H9 (cell line): ENCODE measurements around the gene PRDM5. TPM values are rescaled to one million over a fixed set of nuclear protein-coding genes. Genes with fewer than 3 reads are reported as not detected.

Experiments used
- DNase-seq: peaks from one replicate; pipeline ENCODE4 v3.0.0-alpha.2; 2017
- H2AFZ ChIP-seq: one replicate; pipeline ENCODE4 v1.6.1; 2013; ENCODE audit warnings: mild to moderate bottlenecking, low read length, control low read depth, moderate library complexity
- H2AK5ac ChIP-seq: 2 replicates; pipeline ENCODE4 v1.6.1; 2013; ENCODE audit warnings: low read length, control low read depth, mixed read lengths; ENCODE audit not compliant: insufficient read length
- H2BK120ac ChIP-seq: one replicate; pipeline ENCODE4 v1.6.1; 2013; ENCODE audit warnings: low read depth, mild to moderate bottlenecking, low read length, control low read depth, inconsistent platforms; ENCODE audit not compliant: poor library complexity, severe bottlenecking
- H2BK12ac ChIP-seq: 2 replicates; pipeline ENCODE4 v1.6.1; 2013; ENCODE audit warnings: low read length, control low read depth, mixed read lengths, low read depth; ENCODE audit not compliant: insufficient read length
- H2BK15ac ChIP-seq: 2 replicates; pipeline ENCODE4 v1.6.1; 2013; ENCODE audit warnings: low read depth, low read length, control low read depth
- H2BK20ac ChIP-seq: one replicate; pipeline ENCODE4 v1.6.1; 2013; ENCODE audit warnings: low read depth, mild to moderate bottlenecking, low read length, control low read depth, inconsistent platforms; ENCODE audit not compliant: poor library complexity, severe bottlenecking
- H2BK5ac ChIP-seq: 2 replicates; pipeline ENCODE4 v1.6.1; 2013; ENCODE audit warnings: low read length, control low read depth, mixed read lengths; ENCODE audit not compliant: insufficient read length
- H3K14ac ChIP-seq: 2 replicates; pipeline ENCODE4 v1.6.1; 2013; ENCODE audit warnings: low read length, control low read depth; ENCODE audit not compliant: insufficient read depth
- H3K18ac ChIP-seq: 2 replicates; pipeline ENCODE4 v1.6.1; 2013; ENCODE audit warnings: low read depth, mild to moderate bottlenecking, mixed read lengths, low read length, control low read depth; ENCODE audit not compliant: insufficient read length
- H3K23ac ChIP-seq: 2 replicates; pipeline ENCODE4 v1.6.1; 2013; ENCODE audit warnings: low read length, control low read depth, mixed read lengths, low read depth; ENCODE audit not compliant: insufficient read length
- H3K23me2 ChIP-seq: 2 replicates; pipeline ENCODE4 v1.6.1; 2013; ENCODE audit warnings: low read depth, mild to moderate bottlenecking, mixed read lengths, low read length, control low read depth; ENCODE audit not compliant: insufficient read length, poor library complexity, severe bottlenecking
- H3K27ac ChIP-seq: 2 replicates; pipeline ENCODE4 v1.5.1; 2013; ENCODE audit warnings: low read length, control low read depth, mixed read lengths, low read depth; ENCODE audit not compliant: insufficient read length
- H3K27me3 ChIP-seq: 2 replicates; pipeline ENCODE4 v1.6.1; 2013; ENCODE audit warnings: low read length, control low read depth, inconsistent platforms; ENCODE audit not compliant: insufficient read depth
- H3K4ac ChIP-seq: 2 replicates; pipeline ENCODE4 v1.6.1; 2013; ENCODE audit warnings: low read depth, mild to moderate bottlenecking, control low read depth, inconsistent platforms, low read length, moderate library complexity
- H3K4me1 ChIP-seq: 2 replicates; pipeline ENCODE4 v1.6.1; 2013; ENCODE audit warnings: low read length, control low read depth, inconsistent platforms; ENCODE audit not compliant: insufficient read depth
- H3K4me2 ChIP-seq: 2 replicates; pipeline ENCODE4 v1.6.1; 2013; ENCODE audit warnings: low read length, control low read depth, mixed read lengths; ENCODE audit not compliant: insufficient read length, insufficient read depth
- H3K56ac ChIP-seq: 2 replicates; pipeline ENCODE4 v1.6.1; 2013; ENCODE audit warnings: low read depth, mild to moderate bottlenecking, mixed read lengths, low read length, control low read depth; ENCODE audit not compliant: insufficient read length
- H3K79me1 ChIP-seq: 2 replicates; pipeline ENCODE4 v1.6.1; 2013; ENCODE audit warnings: low read depth, mild to moderate bottlenecking, moderate library complexity, low read length, control low read depth, inconsistent platforms; ENCODE audit not compliant: insufficient read depth, poor library complexity, severe bottlenecking
- H3K79me2 ChIP-seq: 2 replicates; pipeline ENCODE4 v1.6.1; 2013; ENCODE audit warnings: low read length, control low read depth, inconsistent platforms; ENCODE audit not compliant: insufficient read depth
- H3K9ac ChIP-seq: 2 replicates; pipeline ENCODE4 v1.6.1; 2013; ENCODE audit warnings: low read length, control low read depth, mixed read lengths; ENCODE audit not compliant: insufficient read length; ENCODE audit errors: extremely low read depth
- H3K9me3 ChIP-seq: one replicate; pipeline ENCODE4 v1.6.1; 2013; ENCODE audit warnings: low read depth, low read length, inconsistent platforms; ENCODE audit not compliant: control insufficient read depth
- H3T11ph ChIP-seq: one replicate; pipeline ENCODE4 v1.6.1; 2013; ENCODE audit warnings: mild to moderate bottlenecking, low read length, control low read depth, inconsistent platforms
- H4K20me1 ChIP-seq: one replicate; pipeline ENCODE4 v1.6.1; 2013; ENCODE audit not compliant: control insufficient read depth, insufficient read length, insufficient read depth
- H4K5ac ChIP-seq: 2 replicates; pipeline ENCODE4 v1.6.1; 2013; ENCODE audit warnings: low read depth, mild to moderate bottlenecking, mixed read lengths, low read length, control low read depth; ENCODE audit not compliant: insufficient read length
- H4K8ac ChIP-seq: replicated peaks from 2 replicates; pipeline ENCODE4 v1.6.1; 2013; ENCODE audit warnings: low read length, control low read depth, mixed read lengths, low read depth; ENCODE audit not compliant: insufficient read length
- H4K91ac ChIP-seq: 2 replicates; pipeline ENCODE4 v1.6.1; 2013; ENCODE audit warnings: low read depth, mild to moderate bottlenecking, moderate library complexity, mixed read lengths, low read length, control low read depth; ENCODE audit not compliant: insufficient read length
- H3K27ac Mint-ChIP-seq, 3 experiments: 2 replicates in 2 of 3; 3 replicates in 1 of 3; pipeline ENCODE4 v1.8.0; 2020 to 2021; ENCODE audit warnings: mixed read lengths in 3 of 3, mild to moderate bottlenecking in 1 of 3, moderate library complexity in 1 of 3
- H3K27me3 Mint-ChIP-seq: 2 replicates; pipeline ENCODE4 v1.8.0; 2021; ENCODE audit warnings: low read depth, mild to moderate bottlenecking, moderate library complexity, mixed read lengths
- H3K36me3 Mint-ChIP-seq, 3 experiments: 2 replicates in 2 of 3; 3 replicates in 1 of 3; pipeline ENCODE4 v1.8.0; 2020 to 2021; ENCODE audit warnings: low read depth in 3 of 3, mixed read lengths in 3 of 3; ENCODE audit not compliant: insufficient read depth in 1 of 3
- H3K4me1 Mint-ChIP-seq, 2 experiments: 2 replicates each; pipeline ENCODE4 v1.8.0; 2020; ENCODE audit warnings: mixed read lengths in 2 of 2
- H3K4me3 Mint-ChIP-seq, 2 experiments: 2 replicates in 1 of 2; 3 replicates in 1 of 2; pipeline ENCODE4 v1.8.0; 2020 to 2021; ENCODE audit warnings: mild to moderate bottlenecking in 2 of 2, mixed read lengths in 2 of 2, moderate library complexity in 1 of 2
- H3K9me3 Mint-ChIP-seq, 2 experiments: 2 replicates in 1 of 2; 3 replicates in 1 of 2; pipeline ENCODE4 v1.8.0; 2020; ENCODE audit warnings: mild to moderate bottlenecking in 2 of 2, mixed read lengths in 2 of 2, moderate library complexity in 1 of 2
- WGBS: extraction: QIAGEN DNeasy Blood & Tissue Kit; methylation state at CpG from one replicate; pipeline ENCODE4 v1.1.7; 2013; ENCODE audit warnings: missing lambda C conversion rate, low lambda C conversion rate, mixed read lengths; ENCODE audit not compliant: insufficient read length; ENCODE audit errors: extremely low coverage; 5-methylcytosine and 5-hydroxymethylcytosine counted together
- total RNA-seq: library from RNA; stranded (reverse); gene quantifications from 2 replicates; pipeline ENCODE4 v1.2.1, GENCODE V29; 2021
- TF ChIP-seq, protein P1 (sequence below): fragments of 200-600 bp; sonication (generic); conservative IDR thresholded peaks from 3 replicates; pipeline ENCODE4 v1.8.0; 2021; ENCODE audit warnings: antibody characterized with exemption, mild to moderate bottlenecking

The PRDM5 gene
- total RNA-seq, 1 experiment from 2014 or later: 21.7 TPM

DNA sequence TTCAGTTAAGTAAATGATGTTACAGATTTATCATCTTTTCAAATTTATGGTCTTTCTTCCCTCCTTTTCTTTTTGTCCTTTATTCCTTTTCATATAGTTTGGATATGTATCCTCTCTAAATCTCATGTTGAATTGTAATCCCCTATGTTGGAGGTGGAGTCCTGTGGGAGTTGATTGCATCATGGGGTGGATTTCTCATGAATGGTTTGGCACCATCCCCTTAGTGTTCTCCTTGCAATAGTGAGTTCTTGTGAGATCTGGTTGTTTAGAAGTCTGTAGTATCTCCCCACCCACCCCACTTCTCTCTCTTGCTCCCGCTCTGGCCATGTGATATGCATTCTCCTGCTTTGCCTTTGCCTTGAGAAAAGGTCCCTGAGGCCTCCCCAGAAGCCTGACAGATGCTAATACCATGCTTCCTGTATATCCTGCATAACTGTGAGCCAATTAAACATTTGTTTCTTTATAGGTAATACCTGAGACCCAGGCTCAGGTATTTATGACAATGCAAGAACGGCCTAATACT, 236.7 kb downstream of the PRDM5 start:
- no CpG with 5 or more reads among the region's 2 CpGs for WGBS

More for the DNA sequence above, 236.7 kb downstream of the PRDM5 start:
- Histone ChIP-seq H3K56ac (no peak overlapping the region), H2AFZ (no peak overlapping the region), H3K4me1 (no peaks in the 10 kb centered on the region), H2BK20ac (no peak overlapping the region), H2BK15ac (no peak overlapping the region), H3K9me3 (no peaks in the 10 kb centered on the region), H2BK5ac (no peak overlapping the region), H2BK120ac (no peak overlapping the region), H4K5ac (no peak overlapping the region), H3K27ac (no peak overlapping the region), H4K91ac (no peak overlapping the region), H3K79me2 (no peaks in the 10 kb centered on the region), H4K20me1 (no peaks in the 10 kb centered on the region), H3K4ac (no peak overlapping the region), H3K14ac (no peak overlapping the region), H3K79me1 (no peaks in the 10 kb centered on the region), H3K18ac (no peak overlapping the region), H3K27me3 (no peaks in the 10 kb centered on the region), H3K23ac (no peak overlapping the region), H2BK12ac (no peak overlapping the region), H3K4me2 (no peak overlapping the region), H2AK5ac (no peak overlapping the region), H4K8ac (no peak overlapping the region), H3K23me2 (no peaks in the 10 kb centered on the region), H3K9ac (no peak overlapping the region), H3T11ph (no peak overlapping the region)
- no peak overlapping the region for H3K4me3 Mint-ChIP-seq
- H3K9me3 Mint-ChIP-seq: no peaks in the 10 kb centered on the region
- H3K27me3 Mint-ChIP-seq: no peaks in the 10 kb centered on the region
- no peak overlapping the region for H3K27ac Mint-ChIP-seq
- H3K36me3 Mint-ChIP-seq: no peaks in the 10 kb centered on the region
- no peak for DNase-seq
- TF ChIP-seq, protein P1, sequence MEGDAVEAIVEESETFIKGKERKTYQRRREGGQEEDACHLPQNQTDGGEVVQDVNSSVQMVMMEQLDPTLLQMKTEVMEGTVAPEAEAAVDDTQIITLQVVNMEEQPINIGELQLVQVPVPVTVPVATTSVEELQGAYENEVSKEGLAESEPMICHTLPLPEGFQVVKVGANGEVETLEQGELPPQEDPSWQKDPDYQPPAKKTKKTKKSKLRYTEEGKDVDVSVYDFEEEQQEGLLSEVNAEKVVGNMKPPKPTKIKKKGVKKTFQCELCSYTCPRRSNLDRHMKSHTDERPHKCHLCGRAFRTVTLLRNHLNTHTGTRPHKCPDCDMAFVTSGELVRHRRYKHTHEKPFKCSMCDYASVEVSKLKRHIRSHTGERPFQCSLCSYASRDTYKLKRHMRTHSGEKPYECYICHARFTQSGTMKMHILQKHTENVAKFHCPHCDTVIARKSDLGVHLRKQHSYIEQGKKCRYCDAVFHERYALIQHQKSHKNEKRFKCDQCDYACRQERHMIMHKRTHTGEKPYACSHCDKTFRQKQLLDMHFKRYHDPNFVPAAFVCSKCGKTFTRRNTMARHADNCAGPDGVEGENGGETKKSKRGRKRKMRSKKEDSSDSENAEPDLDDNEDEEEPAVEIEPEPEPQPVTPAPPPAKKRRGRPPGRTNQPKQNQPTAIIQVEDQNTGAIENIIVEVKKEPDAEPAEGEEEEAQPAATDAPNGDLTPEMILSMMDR: no peak
- H3K4me1 Mint-ChIP-seq: peaks cover 4% of the 10 kb centered on the region in 2 experiments; a peak in 3 of 4 replicates
